Mesenchymal stem cell (in vitro differentiated cells and primary cell): ENCODE measurements around the gene NUP98.

ENCODE experiments used
- DNase-seq: peaks from one replicate; pipeline ENCODE4 v3.0.0-alpha.2; 2013
- H2AFZ ChIP-seq: one replicate; pipeline ENCODE4 v1.6.1; 2013; ENCODE audit warnings: low read depth, mild to moderate bottlenecking, control low read depth, inconsistent platforms, low read length, moderate library complexity
- H2AK5ac ChIP-seq: 2 replicates; pipeline ENCODE4 v1.6.1; 2013; ENCODE audit warnings: low read length, moderate library complexity, mild to moderate bottlenecking, inconsistent platforms; ENCODE audit not compliant: severe bottlenecking
- H2BK120ac ChIP-seq: one replicate; pipeline ENCODE4 v1.6.1; 2013; ENCODE audit warnings: low read depth, mild to moderate bottlenecking, inconsistent platforms, low read length, moderate library complexity
- H2BK12ac ChIP-seq, 2 experiments: one replicate each; pipeline ENCODE4 v1.6.1; 2013; ENCODE audit warnings: inconsistent platforms in 2 of 2, low read length in 2 of 2, mild to moderate bottlenecking in 2 of 2, moderate library complexity in 2 of 2, control low read depth in 1 of 2
- H2BK15ac ChIP-seq: one replicate; pipeline ENCODE4 v1.6.1; 2013; ENCODE audit warnings: mild to moderate bottlenecking, low read depth, inconsistent platforms; ENCODE audit not compliant: poor library complexity, severe bottlenecking
- H2BK5ac ChIP-seq: 2 replicates; pipeline ENCODE4 v1.6.1; 2013; ENCODE audit warnings: low read depth, mild to moderate bottlenecking, low read length, control low read depth, inconsistent platforms; ENCODE audit not compliant: poor library complexity, severe bottlenecking
- H3K14ac ChIP-seq, 2 experiments: one replicate each; pipeline ENCODE4 v1.6.1; 2013; ENCODE audit warnings: inconsistent platforms in 2 of 2, low read length in 2 of 2, control low read depth in 1 of 2, mild to moderate bottlenecking in 1 of 2, moderate library complexity in 1 of 2
- H3K18ac ChIP-seq, 2 experiments: one replicate each; pipeline ENCODE4 v1.6.1; 2013; ENCODE audit warnings: inconsistent platforms in 2 of 2, low read length in 2 of 2, control low read depth in 1 of 2, low read depth in 1 of 2, mild to moderate bottlenecking in 1 of 2
- H3K23ac ChIP-seq, 2 experiments: one replicate each; pipeline ENCODE4 v1.6.1; 2013; ENCODE audit warnings: inconsistent platforms in 2 of 2, low read length in 2 of 2, mild to moderate bottlenecking in 2 of 2, moderate library complexity in 2 of 2, control low read depth in 1 of 2
- H3K27ac ChIP-seq: 2 replicates; pipeline ENCODE4 v1.5.1; 2013; ENCODE audit warnings: mild to moderate bottlenecking, moderate library complexity, low read length, control low read depth, inconsistent platforms; ENCODE audit not compliant: poor library complexity, severe bottlenecking
- H3K27me3 ChIP-seq, 2 experiments: 2 replicates each; pipeline versions ENCODE4 v1.6.1 to v1.7.0; 2013; ENCODE audit warnings: low read length in 2 of 2, mild to moderate bottlenecking in 2 of 2, moderate library complexity in 2 of 2, control low read depth in 1 of 2, inconsistent platforms in 1 of 2; ENCODE audit not compliant: control insufficient read depth in 1 of 2, insufficient read depth in 1 of 2
- H3K36me3 ChIP-seq, 2 experiments: 2 replicates each; pipeline versions ENCODE4 v1.6.1 to v1.7.0; 2013; ENCODE audit warnings: low read length in 2 of 2, control low read depth in 1 of 2, inconsistent platforms in 1 of 2, low read depth in 1 of 2, mild to moderate bottlenecking in 1 of 2; ENCODE audit not compliant: insufficient read depth in 2 of 2, control insufficient read depth in 1 of 2
- H3K4ac ChIP-seq, 2 experiments: one replicate each; pipeline ENCODE4 v1.6.1; 2013; ENCODE audit warnings: inconsistent platforms in 2 of 2, low read length in 2 of 2, mild to moderate bottlenecking in 2 of 2, moderate library complexity in 2 of 2, control low read depth in 1 of 2, low read depth in 1 of 2
- H3K4me1 ChIP-seq: 2 replicates; pipeline ENCODE4 v1.6.1; 2013; ENCODE audit warnings: low read depth, low read length, control low read depth; ENCODE audit not compliant: control insufficient read depth, insufficient read depth
- H3K4me2 ChIP-seq: 2 replicates; pipeline ENCODE4 v1.6.1; 2013; ENCODE audit warnings: low read length, mild to moderate bottlenecking, inconsistent platforms; ENCODE audit not compliant: poor library complexity, severe bottlenecking
- H3K4me3 ChIP-seq, 2 experiments: 2 replicates each; pipeline versions ENCODE4 v1.5.1 to v1.7.0; 2013; ENCODE audit warnings: low read length in 2 of 2, mild to moderate bottlenecking in 2 of 2, control low read depth in 1 of 2, low read depth in 1 of 2; ENCODE audit not compliant: insufficient read depth in 1 of 2
- H3K79me1 ChIP-seq: replicated peaks from 2 replicates; pipeline ENCODE4 v1.6.1; 2013; ENCODE audit warnings: mild to moderate bottlenecking, control low read depth, low read length, inconsistent platforms; ENCODE audit not compliant: poor library complexity, severe bottlenecking
- H3K9ac ChIP-seq: 2 replicates; pipeline ENCODE4 v1.7.0; 2013; ENCODE audit warnings: mild to moderate bottlenecking, low read length, moderate library complexity
- H3K9me3 ChIP-seq: 2 replicates; pipeline ENCODE4 v1.7.0; 2013; ENCODE audit warnings: mild to moderate bottlenecking, low read length; ENCODE audit not compliant: control insufficient read depth
- H4K8ac ChIP-seq: one replicate; pipeline ENCODE4 v1.6.1; 2013; ENCODE audit warnings: inconsistent platforms, mild to moderate bottlenecking, low read length, moderate library complexity
- H4K91ac ChIP-seq: one replicate; pipeline ENCODE4 v1.6.1; 2013; ENCODE audit warnings: mild to moderate bottlenecking, low read length, inconsistent platforms
- WGBS: methylation state at CpG from one replicate; pipeline ENCODE4 v1.1.7; 2013; ENCODE audit warnings: mixed read lengths; 5-methylcytosine and 5-hydroxymethylcytosine counted together

The NUP98 gene

DNA sequence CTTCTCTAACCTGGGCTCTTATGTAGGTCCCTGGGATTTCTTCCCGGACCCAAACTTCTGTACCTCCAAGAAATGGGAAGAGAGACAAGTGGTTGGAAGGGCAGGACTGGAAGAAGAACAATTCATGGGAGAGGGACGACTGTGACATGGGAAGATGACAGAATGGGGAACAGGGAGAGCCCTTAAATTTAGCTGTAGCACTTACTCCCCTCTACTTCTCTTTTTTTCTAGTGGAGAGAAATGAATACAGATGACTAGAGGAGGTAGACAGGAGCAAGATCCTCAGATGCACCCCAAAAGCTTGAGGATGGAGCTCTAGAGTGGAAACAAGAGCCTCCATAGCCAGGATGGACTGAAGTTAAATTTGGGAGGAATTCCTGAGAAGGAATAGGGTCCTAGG lies 41.1 kb upstream of the NUP98 start:
- WGBS, result 100% methylated on average over 1 of the region's 2 CpGs

DNA sequence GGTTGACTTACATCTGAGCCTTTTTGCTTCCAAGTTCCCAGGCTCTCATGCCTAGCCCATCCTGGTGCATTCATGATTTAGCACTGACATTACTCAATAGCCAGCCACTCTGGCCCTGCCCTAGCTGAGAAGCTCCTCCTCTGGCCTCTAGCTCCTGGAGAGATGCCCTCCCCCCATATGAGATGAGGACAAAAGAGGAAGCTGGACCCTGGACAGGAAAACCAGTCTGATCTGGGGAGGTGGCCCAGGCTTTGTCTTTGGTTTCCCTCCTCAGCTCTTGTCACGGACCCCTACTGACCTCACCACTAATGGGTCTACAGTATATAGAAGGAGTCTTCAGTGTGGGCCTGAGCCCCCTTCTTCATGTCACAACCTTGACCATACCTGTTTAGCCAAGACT lies 40.4 kb upstream of the NUP98 start:
- no peak overlapping the region for H3K23ac ChIP-seq
- 100% methylated on average over 1 of the region's 1 CpG for WGBS

More for the DNA sequence above, 41.1 kb upstream of the NUP98 start:
- no peak overlapping the region for H3K4ac ChIP-seq
- H2AK5ac ChIP-seq, result no peak overlapping the region
- H3K27ac ChIP-seq, result no peak overlapping the region
- no peak overlapping the region for H4K8ac ChIP-seq
- H3K79me1 ChIP-seq, result peaks cover 14% of the 10 kb centered on the region
- H3K36me3 ChIP-seq, result peaks cover 13 to 23% of the 10 kb centered on the region in 2 experiments
- DNase-seq, result no peak
- H2AFZ ChIP-seq, result no peak overlapping the region
- H3K4me2 ChIP-seq, result no peak overlapping the region
- no peak overlapping the region for H3K4me3 ChIP-seq
- H3K27me3 ChIP-seq, result no peaks in the 10 kb centered on the region
- H3K14ac ChIP-seq, result no peak overlapping the region
- no peak overlapping the region for H3K23ac ChIP-seq
- no peak overlapping the region for H3K18ac ChIP-seq
- no peak overlapping the region for H4K91ac ChIP-seq
- peaks cover 20% of the 10 kb centered on the region for H3K4me1 ChIP-seq
- H2BK5ac ChIP-seq, result no peak overlapping the region
- no peak overlapping the region for H2BK120ac ChIP-seq
- no peak overlapping the region for H2BK12ac ChIP-seq
- no peak overlapping the region for H3K9ac ChIP-seq
- no peaks in the 10 kb centered on the region for H3K9me3 ChIP-seq
- no peak overlapping the region for H2BK15ac ChIP-seq

GRCh38 chr11:3836903-3837302 lies 39.5 kb upstream of the NUP98 start:
- Histone ChIP-seq H3K18ac (no peak overlapping the region), H3K4me1 (peaks cover 17% of the 10 kb centered on the region), H3K79me1 (peaks cover 17% of the 10 kb centered on the region), H3K9me3 (no peaks in the 10 kb centered on the region), H2BK120ac (no peak overlapping the region), H2BK5ac (no peak overlapping the region), H2BK15ac (no peak overlapping the region), H3K27me3 (no peaks in the 10 kb centered on the region), H3K4ac (peak overlapping the region in 1 of 2 experiments; percentile 36), H3K36me3 (peaks cover 13 to 38% of the 10 kb centered on the region in 2 experiments), H4K8ac (no peak overlapping the region), H2BK12ac (no peak overlapping the region), H3K27ac (no peak overlapping the region), H2AK5ac (no peak overlapping the region), H2AFZ (no peak overlapping the region), H3K4me2 (no peak overlapping the region), H4K91ac (no peak overlapping the region), H3K9ac (no peak overlapping the region), H3K4me3 (no peak overlapping the region), H3K14ac (no peak overlapping the region), H3K23ac (no peak overlapping the region)
- WGBS, result 88% methylated on average over 4 of the region's 5 CpGs
- no peak for DNase-seq

More for the DNA sequence above, 40.4 kb upstream of the NUP98 start:
- H3K18ac ChIP-seq, result no peak overlapping the region
- peaks cover 17% of the 10 kb centered on the region for H3K79me1 ChIP-seq
- H3K4me3 ChIP-seq, result no peak overlapping the region
- peaks cover 20% of the 10 kb centered on the region for H3K4me1 ChIP-seq
- H2BK12ac ChIP-seq, result no peak overlapping the region
- H2BK120ac ChIP-seq, result no peak overlapping the region
- H4K8ac ChIP-seq, result no peak overlapping the region
- H3K14ac ChIP-seq, result no peak overlapping the region
- no peak overlapping the region for H3K4ac ChIP-seq
- DNase-seq, result no peak
- no peak overlapping the region for H4K91ac ChIP-seq
- no peak overlapping the region for H2AK5ac ChIP-seq
- peaks cover 13 to 29% of the 10 kb centered on the region in 2 experiments for H3K36me3 ChIP-seq
- no peaks in the 10 kb centered on the region for H3K9me3 ChIP-seq
- H2AFZ ChIP-seq, result no peak overlapping the region
- H3K27ac ChIP-seq, result no peak overlapping the region
- no peak overlapping the region for H3K4me2 ChIP-seq
- H3K27me3 ChIP-seq, result no peaks in the 10 kb centered on the region
- H2BK15ac ChIP-seq, result no peak overlapping the region
- no peak overlapping the region for H2BK5ac ChIP-seq
- H3K9ac ChIP-seq, result no peak overlapping the region

- H3K4me2 ChIP-seq, result no peak overlapping the region
- no peak overlapping the region for H4K8ac ChIP-seq
- H3K18ac ChIP-seq, result no peak overlapping the region
- no peak for DNase-seq
- no peak overlapping the region for H2BK12ac ChIP-seq
- no peak overlapping the region for H2AK5ac ChIP-seq
- no peak overlapping the region for H3K9ac ChIP-seq
- H3K27me3 ChIP-seq, result no peaks in the 10 kb centered on the region
- no peak overlapping the region for H3K23ac ChIP-seq
- H3K36me3 ChIP-seq, result peaks cover 17 to 46% of the 10 kb centered on the region in 2 experiments
- no peak overlapping the region for H3K4me3 ChIP-seq
- H3K4ac ChIP-seq, result no peak overlapping the region
- no peaks in the 10 kb centered on the region for H3K9me3 ChIP-seq
- no peak overlapping the region for H2BK15ac ChIP-seq
- H3K27ac ChIP-seq, result no peak overlapping the region
- H3K79me1 ChIP-seq, result peaks cover 20% of the 10 kb centered on the region
- 92% methylated on average over 4 of the region's 4 CpGs for WGBS
- no peak overlapping the region for H2AFZ ChIP-seq
- H4K91ac ChIP-seq, result no peak overlapping the region
- H3K14ac ChIP-seq, result no peak overlapping the region
- no peak overlapping the region for H2BK5ac ChIP-seq
- peaks cover 17% of the 10 kb centered on the region for H3K4me1 ChIP-seq
- no peak overlapping the region for H2BK120ac ChIP-seq
These were observed 38.4 kb upstream of the NUP98 start for GRCh38 chr11:3835751-3836150.
